BJ (cell line): Measurements from ENCODE around the gene PFN4. TPM values are rescaled to one million over a fixed set of nuclear protein-coding genes. Genes with fewer than 3 reads are reported as not detected.
A peak's percentile ranks its signal among the peaks of the same experiment; 100 is the strongest.

ENCODE experiments used
- CTCF ChIA-PET: fragments of 350-600 bp; formaldehyde crosslinking; extraction: SDS; loops from one replicate; lab custom pipeline; 2021; ENCODE audit warnings: antibody characterized with exemption, inconsistent platforms; lab: Yijun Ruan, JAX
- POLR2A ChIA-PET: fragments of 300-600 bp; sonication (Branson Sonifier 250); formaldehyde crosslinking; extraction: SDS; loops from one replicate; lab custom pipeline; 2021; ENCODE audit warnings: antibody characterized with exemption; lab: Charles Lee
- DNase-seq: peaks from one replicate; pipeline ENCODE4 v3.0.0-alpha.2; 2011; ENCODE audit warnings: low read depth
- H3K27me3 ChIP-seq: 2 replicates; pipeline ENCODE4 v1.6.0; 2011; ENCODE audit warnings: low read length; ENCODE audit not compliant: control insufficient read depth, insufficient read depth
- H3K36me3 ChIP-seq: 2 replicates; pipeline ENCODE4 v1.5.1; 2011; ENCODE audit warnings: low read length; ENCODE audit not compliant: control insufficient read depth, insufficient read depth
- H3K4me3 ChIP-seq: 2 replicates; pipeline ENCODE4 v1.5.1; 2011; ENCODE audit warnings: low read depth, mild to moderate bottlenecking, control low read depth, low read length
- polyA plus RNA-seq: library from polyadenylated mRNA; depleted of rRNA; stranded (reverse); fragments of >200 nt; gene quantifications from 2 replicates; pipeline ENCODE4 v1.2.3, GENCODE V29; 2011
- TF ChIP-seq, protein P1 (sequence below): IDR thresholded peaks from 2 replicates; pipeline ENCODE4 v1.5.1; 2011; ENCODE audit warnings: low read depth, mild to moderate bottlenecking, control low read depth, inconsistent platforms, low read length, moderate library complexity; ENCODE audit not compliant: insufficient read depth

Gene PFN4
- polyA plus RNA-seq, 1 experiment = 0.40 TPM

GRCh38 chr2:24123922-24124580 is 917 bp upstream of the PFN4 start:
- peak overlapping the region; percentile 82 for H3K4me3 ChIP-seq
- no peaks in the 10 kb centered on the region for H3K36me3 ChIP-seq
- TF ChIP-seq, protein P1, sequence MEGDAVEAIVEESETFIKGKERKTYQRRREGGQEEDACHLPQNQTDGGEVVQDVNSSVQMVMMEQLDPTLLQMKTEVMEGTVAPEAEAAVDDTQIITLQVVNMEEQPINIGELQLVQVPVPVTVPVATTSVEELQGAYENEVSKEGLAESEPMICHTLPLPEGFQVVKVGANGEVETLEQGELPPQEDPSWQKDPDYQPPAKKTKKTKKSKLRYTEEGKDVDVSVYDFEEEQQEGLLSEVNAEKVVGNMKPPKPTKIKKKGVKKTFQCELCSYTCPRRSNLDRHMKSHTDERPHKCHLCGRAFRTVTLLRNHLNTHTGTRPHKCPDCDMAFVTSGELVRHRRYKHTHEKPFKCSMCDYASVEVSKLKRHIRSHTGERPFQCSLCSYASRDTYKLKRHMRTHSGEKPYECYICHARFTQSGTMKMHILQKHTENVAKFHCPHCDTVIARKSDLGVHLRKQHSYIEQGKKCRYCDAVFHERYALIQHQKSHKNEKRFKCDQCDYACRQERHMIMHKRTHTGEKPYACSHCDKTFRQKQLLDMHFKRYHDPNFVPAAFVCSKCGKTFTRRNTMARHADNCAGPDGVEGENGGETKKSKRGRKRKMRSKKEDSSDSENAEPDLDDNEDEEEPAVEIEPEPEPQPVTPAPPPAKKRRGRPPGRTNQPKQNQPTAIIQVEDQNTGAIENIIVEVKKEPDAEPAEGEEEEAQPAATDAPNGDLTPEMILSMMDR = no peak
- no peak for DNase-seq
- no peaks in the 10 kb centered on the region for H3K27me3 ChIP-seq
- ChIA-PET POLR2A (no interaction called here), CTCF (interaction anchor here (1.0 to 1.5 kb wide), 3 partner anchors 39 to 63 kb away, joined by 3 to 4 read pairs (median 3); partner anchors contain the start of gene TP53I3)

GRCh38 chr2:24122366-24123194 is 554 bp downstream of the PFN4 start:
- TF ChIP-seq, protein P1 = no peak
- no peak for DNase-seq
- Histone ChIP-seq H3K4me3 (peak overlapping the region; percentile 82), H3K27me3 (no peaks in the 10 kb centered on the region), H3K36me3 (no peaks in the 10 kb centered on the region)
- CTCF ChIA-PET = interaction anchor here (1.0 to 2.5 kb wide), 2 partner anchors 9 to 38 kb away, joined by 3 to 17 read pairs; partner anchors contain the start of gene TP53I3
- POLR2A ChIA-PET = no interaction called here

- no peaks in the 10 kb centered on the region for H3K27me3 ChIP-seq
- POLR2A ChIA-PET = no interaction called here
- CTCF ChIA-PET = interaction anchor here (2.5 kb wide), 1 partner anchor 37 kb away, joined by 17 read pairs; the partner anchor contains the start of gene TP53I3
- no peak for DNase-seq
- no peaks in the 10 kb centered on the region for H3K36me3 ChIP-seq
- no peak overlapping the region for H3K4me3 ChIP-seq
- TF ChIP-seq, protein P1 = no peak
Measured at GRCh38 chr2:24121469-24121868, 1.7 kb downstream of the PFN4 start.

DNA sequence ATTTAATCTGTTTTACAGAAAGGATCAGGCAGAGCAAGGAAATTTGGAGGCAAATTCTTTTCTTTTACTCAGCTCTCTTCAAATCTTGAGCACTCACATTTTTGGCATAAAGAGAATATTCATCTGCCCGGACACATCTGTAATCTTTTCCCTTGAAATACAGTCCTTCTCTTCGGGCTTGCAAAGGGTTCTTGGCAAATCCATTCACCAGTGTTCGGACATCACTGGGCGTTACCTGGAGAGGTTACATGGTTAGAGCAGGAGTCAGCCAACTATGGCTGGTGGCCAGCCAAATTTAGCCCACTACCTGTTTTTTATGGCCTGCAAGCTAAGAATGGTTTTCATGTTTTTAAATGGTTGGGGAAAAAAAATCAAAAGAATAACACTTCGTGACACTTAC is 2.1 kb downstream of the PFN4 start:
- no peak for DNase-seq
- ChIA-PET POLR2A (interaction anchor here (0.6 kb wide), 1 partner anchor 89 kb away, joined by 3 read pairs; no protein-coding TSS in a partner anchor), CTCF (interaction anchor here (2.5 kb wide), 1 partner anchor 37 kb away, joined by 17 read pairs; the partner anchor contains the start of gene TP53I3)

More for the DNA sequence above, 2.1 kb downstream of the PFN4 start:
- no peaks in the 10 kb centered on the region for H3K36me3 ChIP-seq
- no peak overlapping the region for H3K4me3 ChIP-seq
- TF ChIP-seq, protein P1 = no peak
- no peaks in the 10 kb centered on the region for H3K27me3 ChIP-seq
